HG03460 (cell line): ENCODE results near the gene HORMAD1.
"Not testable (repeated sequence)": the region's sequence is repeated elsewhere in the genome, so short reads cannot be mapped to it uniquely, and the experiment has no call there.

Experiments used
- ATAC-seq: cut with Tn5 transposase; IDR thresholded peaks from one replicate; pipeline ENCODE4 v1.9.1; 2021; ENCODE audit not compliant: unreplicated experiment

Gene HORMAD1, protein sequence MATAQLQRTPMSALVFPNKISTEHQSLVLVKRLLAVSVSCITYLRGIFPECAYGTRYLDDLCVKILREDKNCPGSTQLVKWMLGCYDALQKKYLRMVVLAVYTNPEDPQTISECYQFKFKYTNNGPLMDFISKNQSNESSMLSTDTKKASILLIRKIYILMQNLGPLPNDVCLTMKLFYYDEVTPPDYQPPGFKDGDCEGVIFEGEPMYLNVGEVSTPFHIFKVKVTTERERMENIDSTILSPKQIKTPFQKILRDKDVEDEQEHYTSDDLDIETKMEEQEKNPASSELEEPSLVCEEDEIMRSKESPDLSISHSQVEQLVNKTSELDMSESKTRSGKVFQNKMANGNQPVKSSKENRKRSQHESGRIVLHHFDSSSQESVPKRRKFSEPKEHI

DNA sequence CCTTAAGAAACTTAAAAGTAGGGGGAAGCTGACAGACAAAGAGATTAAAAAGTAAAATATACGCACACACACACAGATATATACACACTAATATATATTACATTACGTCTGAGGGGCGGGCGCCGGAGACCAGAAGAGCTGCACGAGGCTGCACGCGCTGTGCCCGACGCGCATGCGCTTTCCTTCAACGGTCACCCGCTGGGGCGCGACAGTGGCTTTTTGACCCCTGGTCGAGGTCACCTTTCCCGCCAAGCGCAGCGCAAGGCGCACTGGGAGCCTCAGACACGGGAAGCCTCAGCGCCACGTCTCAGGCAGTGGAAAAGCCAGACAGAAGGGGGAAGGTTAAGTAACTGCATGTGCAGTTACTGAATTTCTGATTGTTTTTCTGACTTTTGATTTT lies at the start of gene HORMAD1:
HORMAD1 (minus strand) TSS at position 193 of the 400 bp plus-strand sequence. CDS start 1,390 bp downstream, outside the sequence.
- no peak for ATAC-seq

DNA sequence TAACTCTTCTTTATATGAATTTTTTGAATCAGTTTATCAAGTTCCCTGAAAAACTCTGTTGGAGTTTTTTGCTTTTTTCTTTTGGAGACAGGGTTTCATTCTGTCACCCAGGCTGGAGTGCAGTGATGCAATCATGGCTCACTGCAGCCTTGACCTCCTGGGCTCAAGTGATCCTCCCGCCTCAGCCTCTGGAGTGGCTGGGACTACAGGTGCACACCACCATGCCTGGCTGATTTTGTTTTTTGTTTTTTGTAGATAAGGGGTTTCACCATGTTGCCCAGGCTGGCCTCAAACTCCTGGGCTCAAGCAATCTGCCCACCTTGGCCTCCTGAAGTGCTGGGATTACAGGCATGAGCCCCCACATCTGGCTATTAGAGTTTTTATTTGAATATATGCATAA lies 47.0 kb upstream of the HORMAD1 start:
- ATAC-seq: not testable (repeated sequence)

DNA sequence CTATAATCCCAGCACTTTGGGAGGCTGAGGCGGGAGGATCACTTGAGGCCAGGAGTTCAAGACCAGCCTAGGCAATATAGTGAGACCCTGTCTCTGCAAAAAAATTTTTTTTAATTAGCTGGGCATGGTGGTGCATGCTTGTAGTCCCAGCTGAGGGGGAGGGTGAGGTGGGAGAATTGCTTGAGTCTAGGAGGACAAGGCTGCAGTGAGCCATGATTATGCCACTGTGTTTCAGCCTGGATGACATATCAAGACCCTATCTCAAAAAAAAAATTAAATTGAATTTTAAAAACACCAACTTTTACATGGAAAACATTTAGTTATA lies 45.2 kb upstream of the HORMAD1 start:
- ATAC-seq: not testable (repeated sequence)

DNA sequence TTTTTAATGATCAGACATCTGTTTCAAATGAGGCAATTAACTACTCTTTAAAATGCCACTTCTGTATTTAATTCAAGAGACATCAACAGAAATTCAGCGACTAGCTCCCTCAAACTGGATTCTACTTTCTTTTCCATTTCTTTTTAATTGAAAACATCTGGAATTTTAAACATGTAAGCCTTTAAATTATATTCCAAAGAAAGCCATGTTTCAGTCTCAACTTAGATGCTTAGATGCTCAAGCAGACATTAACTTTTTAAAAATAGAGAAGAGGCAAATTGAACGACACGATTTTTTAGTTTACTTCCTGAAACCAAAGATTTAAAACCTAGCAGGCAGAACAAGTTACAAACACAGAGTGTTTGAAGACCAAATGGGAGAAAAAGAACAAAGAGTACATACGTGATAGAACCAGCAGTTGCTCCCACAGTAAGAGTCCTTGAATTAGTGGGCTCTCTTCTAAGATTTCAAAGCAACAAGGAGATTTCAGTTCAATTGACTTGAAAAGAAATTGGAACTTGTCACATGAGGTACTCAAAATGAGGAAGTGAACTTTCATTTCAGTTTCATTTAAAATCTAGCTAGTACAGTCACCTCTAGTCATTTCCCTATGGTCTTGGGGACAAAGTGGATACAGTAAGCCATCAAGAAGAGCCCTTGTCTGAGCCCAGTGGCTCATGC lies 44.7 kb upstream of the HORMAD1 start, which contains the start of gene CTSS:
CTSS (minus strand) TSS at position 483 of the 681 bp plus-strand sequence. CDS start 1,015 bp downstream, outside the sequence.
- ATAC-seq: peak; percentile 78

DNA sequence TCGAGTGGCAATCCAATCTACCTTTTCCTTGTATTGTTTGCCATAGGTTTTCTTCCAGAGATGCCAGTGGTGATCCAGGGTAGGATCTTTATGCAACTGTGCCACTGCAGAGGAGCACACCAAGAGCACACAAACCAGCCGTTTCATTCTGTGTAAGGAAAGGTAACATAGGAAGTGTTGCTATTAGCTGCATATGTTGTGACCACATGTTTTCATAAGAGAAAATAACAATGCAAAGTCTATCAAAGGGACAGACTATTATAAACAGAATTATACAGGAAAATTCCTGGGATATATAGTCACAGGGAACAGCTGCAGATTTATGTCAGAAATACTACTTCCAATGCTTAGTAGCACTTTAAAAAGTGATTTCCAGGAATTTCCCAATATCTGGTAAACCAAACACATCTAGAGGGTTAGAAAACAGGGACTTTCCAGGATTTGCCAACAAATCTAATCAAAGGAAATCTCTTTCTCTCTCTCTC lies 44.0 kb upstream of the HORMAD1 start:
- no peak for ATAC-seq

DNA sequence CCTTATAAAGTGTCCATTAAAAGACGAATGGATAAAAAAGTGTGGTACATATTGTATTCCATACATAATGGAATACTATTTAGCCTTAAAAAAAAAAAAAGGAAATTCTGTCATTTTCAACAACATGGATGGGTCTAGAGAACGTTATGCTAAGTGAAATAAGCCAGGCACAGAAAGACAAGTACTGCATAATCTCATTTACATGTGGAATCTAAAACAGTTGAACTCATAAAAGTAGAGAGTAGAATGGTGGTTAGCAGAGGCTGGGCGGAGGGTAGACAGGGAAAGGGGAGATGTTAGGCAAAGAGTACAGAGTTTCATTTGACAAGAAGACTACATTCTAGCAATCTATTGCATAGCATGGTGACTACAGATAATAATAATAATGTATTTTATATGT lies 42.3 kb upstream of the HORMAD1 start:
- ATAC-seq: no peak

DNA sequence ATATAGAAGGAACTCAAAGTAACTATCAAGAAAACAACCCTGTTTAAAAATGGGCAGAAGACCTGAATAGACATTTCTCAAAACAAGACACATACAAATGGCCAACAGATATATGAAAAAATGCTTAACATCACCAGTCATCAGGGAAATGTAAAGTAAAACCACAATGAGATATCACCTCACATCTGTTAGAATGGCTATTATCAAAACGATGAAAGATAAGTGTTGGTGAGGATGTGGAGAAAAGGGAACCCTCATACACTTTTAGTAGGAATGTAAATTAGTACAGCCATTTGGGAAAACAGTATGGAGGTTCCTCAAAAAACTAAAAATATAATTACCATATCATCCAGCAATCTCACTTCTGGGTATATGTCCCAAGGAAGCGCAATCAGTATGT lies 41.9 kb upstream of the HORMAD1 start:
- no peak for ATAC-seq

DNA sequence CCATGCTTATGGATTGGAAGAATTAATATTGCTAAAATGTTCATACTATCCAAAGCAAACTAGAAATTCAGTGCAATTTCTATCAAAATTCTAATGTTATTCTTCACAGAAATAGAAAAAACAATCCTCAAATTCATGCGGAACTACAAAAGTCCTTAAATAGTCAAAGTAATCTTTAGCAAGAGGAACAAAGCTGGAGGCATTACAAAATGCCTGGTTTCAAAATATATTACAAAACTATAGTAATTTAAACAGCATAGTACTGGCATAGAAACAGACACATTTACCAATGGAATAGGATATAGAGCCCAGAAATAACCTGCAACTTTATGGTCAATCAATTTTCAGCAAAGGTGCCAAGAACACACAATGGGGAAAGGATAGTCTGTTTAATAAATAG lies 41.1 kb upstream of the HORMAD1 start:
- no peak for ATAC-seq

DNA sequence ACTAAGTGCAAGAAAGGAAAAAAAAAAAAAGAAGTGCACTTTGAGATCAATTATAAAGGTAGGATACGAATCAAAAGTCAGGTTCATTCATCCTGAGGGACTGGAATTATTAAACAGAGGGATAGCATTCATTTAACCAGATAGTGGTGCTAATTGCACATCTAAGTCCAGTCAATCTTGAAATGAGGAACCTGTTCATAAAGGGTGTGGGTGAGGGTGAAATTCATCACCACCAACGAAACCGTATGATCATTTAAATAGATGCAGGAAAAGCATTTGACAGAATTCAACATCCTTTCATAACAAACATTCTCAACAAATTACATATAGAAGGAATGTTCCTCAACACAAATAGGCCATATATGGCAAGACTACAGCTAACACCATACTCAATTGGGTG lies 39.3 kb upstream of the HORMAD1 start:
- ATAC-seq: no peak

DNA sequence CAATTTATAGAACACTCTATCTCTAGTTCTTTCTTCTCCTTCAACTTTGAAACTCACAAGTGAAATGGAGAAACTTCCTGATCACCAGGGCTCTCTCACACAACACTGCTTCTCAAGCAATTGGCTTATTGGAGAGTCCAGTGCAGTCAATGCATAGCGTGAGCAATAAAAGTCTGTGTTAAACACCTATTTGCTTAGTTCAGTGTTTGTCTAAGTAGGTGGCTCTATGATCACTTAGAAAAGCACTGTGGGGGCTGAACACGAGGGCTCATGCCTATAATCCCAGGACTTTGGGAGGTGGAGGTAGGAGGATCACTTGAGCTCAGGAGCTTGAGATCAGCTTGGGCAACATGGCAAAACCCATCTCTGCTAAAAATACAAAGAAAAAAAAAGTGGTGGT lies 32.7 kb upstream of the HORMAD1 start:
- no peak for ATAC-seq

DNA sequence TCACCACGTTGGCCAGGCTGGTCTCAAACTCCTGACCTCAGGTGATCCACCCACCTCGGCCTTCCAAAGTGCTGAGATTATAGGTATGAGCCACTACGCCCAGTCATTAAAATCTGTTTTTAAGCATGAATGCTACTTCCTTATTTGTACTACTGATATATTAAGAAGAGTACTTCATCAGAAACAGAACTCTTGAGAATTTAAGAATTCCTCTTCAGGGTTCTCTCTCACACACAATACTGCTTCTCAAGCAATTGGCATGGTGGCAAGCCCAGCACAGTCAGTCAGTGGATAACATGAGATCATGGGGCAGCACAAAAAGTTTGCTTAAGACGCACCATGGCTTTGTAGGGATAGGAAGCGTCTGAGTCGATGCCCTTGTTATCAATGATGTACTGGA lies 30.7 kb upstream of the HORMAD1 start:
- ATAC-seq: no peak

DNA sequence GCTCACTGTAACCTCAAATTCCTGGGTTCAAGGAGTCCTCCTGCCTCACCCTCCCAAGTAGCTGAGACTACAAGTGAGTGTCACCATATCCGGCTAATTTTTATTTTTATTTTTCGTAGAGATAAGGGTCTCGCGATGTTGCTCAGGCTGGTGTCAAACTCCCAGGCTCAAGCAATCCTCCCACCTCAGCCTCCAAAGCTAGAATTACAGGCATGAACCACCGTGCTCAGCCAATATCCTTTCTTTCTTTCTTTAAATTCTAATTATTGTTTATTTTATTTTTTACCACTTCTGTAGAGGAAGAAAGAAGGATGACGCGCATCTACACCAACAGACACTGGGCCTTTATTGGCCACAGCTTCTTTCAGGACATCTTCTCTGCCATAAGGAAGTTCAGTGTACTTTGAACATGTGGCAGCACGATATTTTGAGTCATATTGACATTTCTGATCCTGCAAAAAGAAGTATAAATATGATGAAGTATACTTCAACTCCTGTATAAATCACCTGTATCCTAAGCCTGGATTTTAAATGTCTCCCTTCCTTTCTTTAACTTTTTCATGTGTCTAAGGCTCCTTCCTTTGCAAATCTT lies 29.1 kb upstream of the HORMAD1 start:
- ATAC-seq: no peak

DNA sequence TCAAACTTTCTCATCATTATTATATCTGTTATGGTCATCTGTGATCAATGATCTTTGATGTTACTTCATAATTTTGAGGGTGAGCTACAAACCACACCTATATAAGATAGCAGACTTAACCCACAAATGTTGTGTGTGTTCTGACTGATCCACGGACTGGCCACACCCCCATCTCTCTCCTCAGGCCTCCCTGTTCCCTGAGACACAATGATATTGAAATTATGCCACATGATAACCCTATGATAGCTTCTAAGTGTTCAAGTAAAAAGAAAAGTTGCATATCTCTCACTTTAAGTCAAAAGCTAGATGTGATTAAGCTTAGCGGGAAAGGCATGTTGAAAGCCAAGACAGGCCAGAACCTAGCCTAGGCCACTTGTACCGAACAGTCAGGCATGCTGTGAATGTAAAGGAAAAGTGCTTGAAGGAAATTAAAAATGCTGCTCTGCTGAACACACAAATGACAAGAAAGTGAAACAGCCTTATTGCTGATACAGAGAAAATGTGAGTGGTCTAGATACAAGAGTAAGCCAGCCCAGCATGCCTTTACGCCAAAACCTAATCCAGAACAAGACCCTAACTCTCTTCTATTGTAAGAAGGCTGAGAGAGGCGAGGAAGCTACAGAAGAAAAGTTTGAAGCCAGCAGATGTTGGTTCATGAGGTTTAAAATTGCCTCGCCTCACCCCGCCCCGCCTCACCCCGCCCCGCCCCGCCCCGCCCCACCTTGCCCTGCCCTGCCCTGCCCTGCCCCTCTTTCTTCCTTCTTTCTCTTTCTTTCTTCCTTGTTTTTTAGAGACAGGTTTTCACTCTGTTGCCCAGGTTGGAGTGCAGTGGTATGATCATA lies 28.4 kb upstream of the HORMAD1 start:
- no peak for ATAC-seq

DNA sequence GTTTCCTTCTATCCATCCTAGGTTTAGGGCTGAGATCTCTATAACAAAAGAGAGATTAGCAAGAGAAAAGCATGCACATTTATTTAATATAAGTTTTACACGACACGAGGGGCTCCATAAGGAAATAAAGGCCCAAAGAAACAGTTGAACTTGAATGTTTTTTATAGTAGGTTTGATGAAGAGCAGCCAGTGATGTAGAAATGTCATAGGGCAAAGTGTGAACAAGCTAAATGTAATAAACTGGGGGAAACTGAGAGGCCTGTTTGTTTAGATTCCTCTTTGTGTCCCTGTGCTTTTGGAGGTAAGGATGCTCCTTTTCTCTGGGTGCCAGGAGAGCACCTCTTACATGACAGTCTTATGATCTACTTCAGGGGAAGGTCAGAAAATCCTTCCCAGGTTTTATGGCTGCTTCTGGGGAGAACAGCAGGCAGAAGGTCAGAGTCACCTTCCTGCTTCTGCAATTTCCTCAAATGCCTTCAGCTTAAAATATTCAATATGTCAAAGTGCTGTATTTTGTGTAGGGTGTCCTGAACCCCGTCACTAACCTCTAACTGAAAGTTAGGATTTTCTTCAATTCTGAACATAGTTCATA lies 9.5 kb upstream of the HORMAD1 start:
- no peak for ATAC-seq

DNA sequence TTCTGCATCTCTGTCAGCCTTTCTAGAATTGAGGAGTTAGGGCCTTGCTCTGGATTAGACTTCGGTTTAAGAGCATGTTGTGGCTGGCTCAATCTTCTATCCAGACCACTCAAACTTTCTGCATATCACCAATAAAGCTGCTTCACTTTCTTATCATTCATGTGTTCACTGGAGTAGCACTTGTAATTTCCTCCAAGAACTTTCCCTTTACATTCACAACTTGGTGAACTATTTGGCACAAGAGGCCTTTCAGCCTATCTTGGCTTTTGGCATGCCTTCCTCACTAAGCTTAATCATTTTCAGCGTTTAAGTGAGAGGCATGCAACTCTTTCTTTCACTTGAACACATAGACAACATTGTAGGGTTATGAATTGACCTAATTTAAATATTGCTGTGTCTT lies 3.6 kb upstream of the HORMAD1 start:
- ATAC-seq: no peak

DNA sequence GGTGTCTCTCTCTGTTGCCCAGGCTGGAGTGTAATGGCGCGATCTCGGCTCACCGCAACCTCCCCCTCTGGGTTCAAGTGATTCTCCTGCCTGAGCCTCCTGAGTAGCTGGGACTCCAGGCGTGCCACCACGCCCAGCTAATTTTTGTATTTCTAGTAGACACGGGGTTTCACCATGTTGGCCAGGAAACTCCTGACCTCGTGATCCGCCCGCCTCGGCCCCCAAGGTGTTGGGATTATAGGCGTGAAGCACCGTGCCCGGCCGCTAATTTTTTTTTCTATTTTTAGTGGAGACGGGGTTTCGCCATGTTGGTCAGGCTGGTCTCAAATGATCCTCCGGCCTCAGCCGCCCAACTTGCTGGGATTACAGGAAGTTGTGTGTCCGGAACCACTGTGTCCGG lies 597 bp downstream of the HORMAD1 start:
- no peak for ATAC-seq

DNA sequence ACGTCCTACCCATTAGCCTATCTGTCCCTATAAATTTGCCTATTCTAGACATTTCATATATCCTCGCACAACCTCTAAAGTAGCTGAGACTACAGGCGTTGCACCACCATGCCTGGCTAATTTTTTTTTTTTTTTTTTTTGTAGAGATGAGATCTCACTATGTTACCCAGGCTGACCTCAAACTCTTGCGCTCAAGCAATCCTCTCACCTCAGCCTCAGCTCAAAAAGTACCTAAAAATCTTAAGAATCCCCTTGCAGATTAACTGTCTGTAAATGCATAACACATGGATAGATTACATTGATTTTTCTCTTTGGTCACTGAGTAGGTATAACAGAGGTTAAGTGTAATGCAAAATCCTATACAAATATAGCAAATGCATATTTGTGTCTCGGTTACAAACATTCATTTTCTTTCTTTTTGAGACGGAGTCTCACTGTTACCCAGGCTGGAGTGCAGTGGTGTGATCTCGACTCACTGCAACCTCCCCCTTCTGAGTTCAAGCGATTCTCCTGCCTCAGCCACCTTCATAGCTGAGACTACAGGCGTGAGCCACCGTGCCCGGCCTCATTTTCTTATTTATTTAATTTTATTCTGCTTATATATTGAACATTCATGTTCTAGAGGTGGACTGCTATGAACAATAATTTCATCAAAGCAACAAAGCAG lies 2.3 kb downstream of the HORMAD1 start:
- no peak for ATAC-seq

DNA sequence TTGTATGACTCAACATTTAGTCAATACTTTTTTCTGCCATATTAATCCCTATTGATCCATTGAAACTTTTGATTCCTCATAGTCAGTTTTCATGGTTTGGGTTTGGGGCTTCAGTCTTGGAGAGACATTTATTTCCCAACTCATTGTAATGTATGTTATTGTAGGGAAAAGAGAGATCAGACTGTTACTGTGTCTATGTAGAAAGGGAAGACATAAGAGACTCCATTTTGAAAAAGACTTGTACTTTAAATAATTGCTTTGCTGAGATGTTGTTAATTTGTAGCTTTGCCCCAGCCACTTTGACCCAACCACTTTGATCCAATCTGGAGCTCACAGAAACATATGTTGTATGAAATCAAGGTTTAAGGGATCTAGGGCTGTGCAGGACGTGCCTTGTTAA lies 11.7 kb downstream of the HORMAD1 start:
- ATAC-seq: not testable (repeated sequence)

DNA sequence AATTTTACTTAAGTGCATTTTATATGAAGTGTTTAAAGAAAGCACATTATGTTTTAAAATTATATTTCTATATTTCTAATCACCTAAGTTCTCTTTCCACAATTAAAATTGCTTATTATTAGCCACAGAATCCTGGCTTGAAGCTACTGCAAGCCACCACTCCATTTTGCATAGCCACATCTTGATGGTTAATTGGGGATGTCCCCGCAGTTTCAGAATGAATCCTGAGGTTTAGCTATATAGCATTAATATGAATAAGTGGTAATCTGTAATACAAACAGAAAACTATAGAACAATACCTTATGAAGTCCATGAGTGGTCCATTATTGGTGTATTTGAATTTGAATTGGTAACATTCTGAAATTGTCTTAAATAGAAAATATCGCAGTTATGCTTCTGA lies 12.1 kb downstream of the HORMAD1 start:
- no peak for ATAC-seq

DNA sequence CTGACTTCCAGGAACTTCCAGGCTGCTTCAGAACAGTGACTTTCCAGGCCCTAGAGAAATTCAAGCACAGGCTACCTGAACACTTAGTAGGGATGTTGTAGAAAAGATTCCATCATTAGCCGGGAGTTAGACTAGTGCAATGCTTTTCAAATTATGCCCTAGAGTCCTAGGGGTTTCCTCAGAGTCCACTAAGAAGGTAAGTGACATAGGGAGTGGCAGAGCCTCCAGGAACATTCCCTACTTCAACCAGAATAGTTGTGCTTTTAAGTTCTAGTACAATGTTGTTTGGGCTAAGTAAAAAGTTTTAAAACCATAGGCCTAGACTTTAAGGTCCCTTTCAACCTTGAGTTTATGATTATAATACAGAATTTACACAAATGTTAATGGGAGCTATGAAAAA lies 14.6 kb downstream of the HORMAD1 start:
- ATAC-seq: no peak
